Lower lobe of right lung (tissue), 2 donors: ENCODE data around the gene COPA. TPM values are rescaled to one million over a fixed set of nuclear protein-coding genes. Genes with fewer than 3 reads are reported as not detected.

Experiments used
- ATAC-seq, 2 donors: fragments of 200-7000 bp; cut with Tn5 transposase; one replicate each; pipeline ENCODE4 v1.9.1; 2020 to 2022; ENCODE audit warnings: mild to moderate bottlenecking in 2 of 2, moderate library complexity in 2 of 2
- DNase-seq: peaks from one replicate; pipeline ENCODE4 v3.0.0-alpha.2; 2020
- H3K27ac ChIP-seq: fragments of 200-600 bp; one replicate; pipeline ENCODE4 v1.8.0; 2022
- H3K27me3 ChIP-seq: fragments of 200-600 bp; one replicate; pipeline ENCODE4 v1.8.0; 2022; ENCODE audit warnings: low read depth
- H3K36me3 ChIP-seq: fragments of 200-600 bp; one replicate; pipeline ENCODE4 v1.8.0; 2022; ENCODE audit warnings: mild to moderate bottlenecking
- H3K4me1 ChIP-seq: fragments of 200-600 bp; one replicate; pipeline ENCODE4 v1.8.0; 2022
- H3K4me3 ChIP-seq: fragments of 200-600 bp; one replicate; pipeline ENCODE4 v1.8.0; 2022; ENCODE audit warnings: mild to moderate bottlenecking
- H3K9me3 ChIP-seq: fragments of 200-600 bp; one replicate; pipeline ENCODE4 v1.8.0; 2022
- CTCF ChIP-seq: fragments of 200-600 bp; IDR thresholded peaks from one replicate; pipeline ENCODE4 v1.8.0; 2022; ENCODE audit warnings: antibody characterized with exemption, mild to moderate bottlenecking
- intact Hi-C: fragments of 100-400 bp; cut with DNase I; formaldehyde crosslinking; loops from one replicate; pipeline ENCODE4 v1.11.0; 2022
- total RNA-seq: library from RNA; stranded (reverse); fragmentation: NEBNext Ultra II Directional; extraction: Animal tissue kit (Norgen Biotek cat#: 25700); gene quantifications from one replicate; pipeline ENCODE4 v1.2.1, GENCODE V29; 2021
- donor health status: DM: no; HTN: yes; CAD: no; lungs with severe emphysema.

Gene COPA
- total RNA-seq, 1 donor from 2014 or later = 136 TPM

DNA sequence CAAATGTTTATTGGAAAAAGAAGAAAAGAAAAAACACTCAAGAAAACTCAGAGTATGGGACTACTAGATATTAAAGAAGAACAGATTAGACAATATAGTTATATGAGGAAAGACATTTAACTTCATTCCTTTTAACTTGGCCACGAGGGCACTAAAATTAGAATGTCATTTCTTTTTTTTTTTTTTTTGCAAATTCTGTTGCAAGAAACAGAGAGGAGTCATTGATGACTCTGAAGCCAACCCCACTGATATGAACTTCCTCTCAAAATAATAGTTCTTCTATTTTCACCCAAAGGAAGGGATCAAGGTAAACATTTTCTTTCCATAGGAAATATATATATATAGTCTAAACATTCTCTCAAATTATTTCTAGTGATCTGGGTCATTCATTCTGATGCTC is 33.5 kb downstream of the COPA start:
- ATAC-seq = no peak
- no peak for DNase-seq
- H3K4me3 ChIP-seq = no peak overlapping the region
- H3K27me3 ChIP-seq = no peaks in the 10 kb centered on the region
- no peak overlapping the region for H3K27ac ChIP-seq
- TF ChIP-seq CTCF = no peak
- intact Hi-C loops = no loop called here
- H3K4me1 ChIP-seq = no peaks in the 10 kb centered on the region
- H3K36me3 ChIP-seq = peaks cover 100% of the 10 kb centered on the region
- no peaks in the 10 kb centered on the region for H3K9me3 ChIP-seq

DNA sequence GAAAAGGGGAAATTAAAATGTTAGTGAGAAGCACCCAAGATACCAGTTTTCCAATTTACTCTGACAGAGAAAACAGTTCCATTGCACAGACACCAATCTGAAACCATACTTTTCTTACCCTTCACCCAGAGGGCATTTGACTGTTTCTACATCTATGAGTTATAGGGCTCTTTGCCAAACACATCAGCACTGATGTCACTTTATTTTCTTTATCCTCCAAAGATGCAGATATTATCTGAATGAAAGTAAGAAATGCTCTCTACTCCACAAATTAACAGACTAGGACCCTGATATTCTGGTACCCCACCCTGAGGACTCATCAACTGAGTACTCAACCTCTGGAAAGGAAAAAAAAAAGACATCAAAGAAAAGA is 33.9 kb downstream of the COPA start:
- DNase-seq = no peak
- H3K4me1 ChIP-seq = no peaks in the 10 kb centered on the region
- intact Hi-C loops = no loop called here
- no peak for TF ChIP-seq CTCF
- H3K4me3 ChIP-seq = no peak overlapping the region
- no peaks in the 10 kb centered on the region for H3K9me3 ChIP-seq
- H3K27ac ChIP-seq = no peak overlapping the region
- no peaks in the 10 kb centered on the region for H3K27me3 ChIP-seq
- peaks cover 100% of the 10 kb centered on the region for H3K36me3 ChIP-seq
- ATAC-seq = no peak

- no peak overlapping the region for H3K4me3 ChIP-seq
- peaks cover 100% of the 10 kb centered on the region for H3K36me3 ChIP-seq
- TF ChIP-seq CTCF = no peak
- DNase-seq = no peak
- no peaks in the 10 kb centered on the region for H3K9me3 ChIP-seq
- H3K4me1 ChIP-seq = no peaks in the 10 kb centered on the region
- intact Hi-C loops = no loop called here
- ATAC-seq = no peak
- H3K27ac ChIP-seq = no peak overlapping the region
- H3K27me3 ChIP-seq = no peaks in the 10 kb centered on the region
Measured at GRCh38 chr1:160308451-160309184, 34.4 kb downstream of the COPA start.

- Histone ChIP-seq H3K36me3 (peaks cover 100% of the 10 kb centered on the region), H3K27ac (no peak overlapping the region), H3K4me3 (no peak overlapping the region), H3K4me1 (no peaks in the 10 kb centered on the region), H3K9me3 (no peaks in the 10 kb centered on the region), H3K27me3 (no peaks in the 10 kb centered on the region)
- intact Hi-C loops = no loop called here
- no peak for TF ChIP-seq CTCF
- ATAC-seq (no peak), DNase-seq (no peak)
Measured at GRCh38 chr1:160307118-160307791, 35.8 kb downstream of the COPA start.

- Histone ChIP-seq H3K4me3 (no peak overlapping the region), H3K4me1 (no peaks in the 10 kb centered on the region), H3K9me3 (no peaks in the 10 kb centered on the region), H3K36me3 (peaks cover 99% of the 10 kb centered on the region), H3K27ac (no peak overlapping the region), H3K27me3 (no peaks in the 10 kb centered on the region)
- TF ChIP-seq CTCF = no peak
- ATAC-seq (no peak), DNase-seq (no peak)
- intact Hi-C loops = no loop called here
Measured at GRCh38 chr1:160300173-160300572, 42.9 kb downstream of the COPA start.
